ENCODE results near the gene SOX2. TPM values are rescaled to one million over a fixed set of nuclear protein-coding genes. Genes with fewer than 3 reads are reported as not detected.
A peak's percentile ranks its signal among the peaks of the same experiment; 100 is the strongest.

The SOX2 gene
- total RNA-seq, 1 donor = not detected

DNA sequence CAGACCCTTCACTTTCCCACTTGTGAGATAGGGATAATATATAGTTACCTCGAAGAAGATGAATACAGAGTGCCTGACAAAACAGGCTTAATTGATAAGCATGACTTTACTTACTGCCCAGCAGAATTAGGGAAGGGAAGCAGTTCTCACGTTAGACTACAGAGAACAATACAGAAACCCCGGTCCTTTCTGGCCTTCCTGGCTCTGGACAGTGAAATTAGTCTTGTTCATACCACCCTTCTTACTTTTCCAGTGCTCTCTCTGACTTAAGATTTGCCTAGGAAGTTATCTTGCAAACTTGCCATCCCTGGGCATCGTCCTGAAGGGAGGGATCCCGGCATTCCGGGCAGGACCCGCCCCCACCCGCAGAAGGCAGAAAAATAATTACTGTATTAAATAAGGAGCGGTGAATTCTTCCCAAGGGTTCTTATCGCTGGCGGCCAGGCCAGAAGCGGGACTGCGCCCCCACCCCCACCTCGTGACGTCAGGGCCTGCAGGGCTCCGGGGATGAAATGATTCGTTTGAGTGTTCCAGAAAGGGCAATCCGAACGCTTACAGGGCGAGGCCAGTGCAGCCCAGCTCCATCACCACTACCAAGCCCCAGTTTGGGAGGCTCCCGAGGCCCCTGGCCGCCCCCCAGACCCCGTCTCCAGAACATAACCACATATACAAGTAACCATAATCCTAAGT lies 8.4 kb downstream of the SOX2 start:
- Histone ChIP-seq H3K4me3 (ENCODE audit: insufficient read depth, low read length) (no peak overlapping the region), H3K79me2 (ENCODE audit: insufficient read depth, low read length) (no peaks in the 10 kb centered on the region), H3K4me1 (ENCODE audit: insufficient read depth, low read length) (no peaks in the 10 kb centered on the region), H3K9me3 (ENCODE audit: low read depth, low read length) (no peaks in the 10 kb centered on the region), H3K27me3 (ENCODE audit: insufficient read depth, low read length) (peaks cover 94% of the 10 kb centered on the region), H3K36me3 (ENCODE audit: insufficient read depth, low read length) (no peaks in the 10 kb centered on the region), H2AFZ (ENCODE audit: low read length) (no peak overlapping the region), H3K27ac (ENCODE audit: low read depth, low read length) (no peak overlapping the region), H4K20me1 (ENCODE audit: insufficient read depth, low read length) (no peaks in the 10 kb centered on the region), H3K4me2 (ENCODE audit: insufficient read depth, low read length) (no peak overlapping the region)
- TF ChIP-seq, protein P1, sequence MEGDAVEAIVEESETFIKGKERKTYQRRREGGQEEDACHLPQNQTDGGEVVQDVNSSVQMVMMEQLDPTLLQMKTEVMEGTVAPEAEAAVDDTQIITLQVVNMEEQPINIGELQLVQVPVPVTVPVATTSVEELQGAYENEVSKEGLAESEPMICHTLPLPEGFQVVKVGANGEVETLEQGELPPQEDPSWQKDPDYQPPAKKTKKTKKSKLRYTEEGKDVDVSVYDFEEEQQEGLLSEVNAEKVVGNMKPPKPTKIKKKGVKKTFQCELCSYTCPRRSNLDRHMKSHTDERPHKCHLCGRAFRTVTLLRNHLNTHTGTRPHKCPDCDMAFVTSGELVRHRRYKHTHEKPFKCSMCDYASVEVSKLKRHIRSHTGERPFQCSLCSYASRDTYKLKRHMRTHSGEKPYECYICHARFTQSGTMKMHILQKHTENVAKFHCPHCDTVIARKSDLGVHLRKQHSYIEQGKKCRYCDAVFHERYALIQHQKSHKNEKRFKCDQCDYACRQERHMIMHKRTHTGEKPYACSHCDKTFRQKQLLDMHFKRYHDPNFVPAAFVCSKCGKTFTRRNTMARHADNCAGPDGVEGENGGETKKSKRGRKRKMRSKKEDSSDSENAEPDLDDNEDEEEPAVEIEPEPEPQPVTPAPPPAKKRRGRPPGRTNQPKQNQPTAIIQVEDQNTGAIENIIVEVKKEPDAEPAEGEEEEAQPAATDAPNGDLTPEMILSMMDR (IDR thresholded peaks at IDR 0.05; ENCODE audit: extremely low read depth, low read depth, low read length) = no peak
- peak; percentile 85 for DNase-seq (ENCODE audit: insufficient read length, low spot score, missing footprints)

DNA sequence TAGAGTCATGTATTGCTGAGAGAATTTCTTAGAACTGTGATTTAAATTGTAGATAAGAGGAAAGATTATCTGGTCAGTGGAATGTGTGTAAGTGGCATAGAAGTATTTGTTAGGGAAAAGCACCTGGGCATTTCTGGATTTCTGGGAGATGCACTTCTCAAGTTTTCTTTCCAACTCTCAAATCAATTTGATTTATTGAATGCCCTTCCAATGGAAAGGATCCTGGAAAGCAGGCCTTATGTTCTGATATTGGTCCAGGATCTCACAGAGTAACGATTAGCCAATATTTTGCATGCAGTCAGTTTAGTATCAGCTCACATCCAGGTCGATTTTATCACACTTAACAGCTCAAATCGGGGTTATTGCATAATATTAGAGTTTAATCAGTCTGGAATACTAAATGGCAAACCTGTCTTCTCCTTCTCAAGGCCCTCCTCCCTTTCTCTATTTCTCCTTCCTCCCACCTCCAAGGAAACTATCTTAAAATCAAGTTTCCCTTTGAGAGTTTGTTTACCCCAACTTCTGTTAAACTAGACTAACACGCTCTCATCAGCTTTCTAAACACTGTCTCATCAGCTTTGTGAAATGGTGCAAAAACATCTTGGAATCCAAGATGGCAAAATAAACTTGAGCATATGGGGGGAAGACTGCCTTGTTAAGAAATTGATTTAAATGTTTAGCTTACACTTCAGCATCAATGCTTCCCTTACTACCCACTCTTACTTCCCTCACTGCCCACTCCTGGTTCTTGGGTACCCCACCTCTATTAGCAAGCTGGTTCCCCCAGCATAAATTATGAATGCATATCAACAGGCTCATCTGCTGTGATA lies 9.5 kb downstream of the SOX2 start:
- no peaks in the 10 kb centered on the region for H3K36me3 ChIP-seq (ENCODE audit: insufficient read depth, low read length)
- no peaks in the 10 kb centered on the region for H3K79me2 ChIP-seq (ENCODE audit: insufficient read depth, low read length)
- peaks cover 90% of the 10 kb centered on the region for H3K27me3 ChIP-seq (ENCODE audit: insufficient read depth, low read length)
- no peak for DNase-seq (ENCODE audit: insufficient read length, low spot score, missing footprints)
- H3K9me3 ChIP-seq (ENCODE audit: low read depth, low read length) = no peaks in the 10 kb centered on the region
- TF ChIP-seq, protein P1 (IDR thresholded peaks at IDR 0.05; ENCODE audit: extremely low read depth, low read depth, low read length) = no peak
- no peak overlapping the region for H3K4me2 ChIP-seq (ENCODE audit: insufficient read depth, low read length)
- H3K4me3 ChIP-seq (ENCODE audit: insufficient read depth, low read length) = no peak overlapping the region
- H3K4me1 ChIP-seq (ENCODE audit: insufficient read depth, low read length) = no peaks in the 10 kb centered on the region
- no peak overlapping the region for H3K27ac ChIP-seq (ENCODE audit: low read depth, low read length)
- no peak overlapping the region for H2AFZ ChIP-seq (ENCODE audit: low read length)
- H4K20me1 ChIP-seq (ENCODE audit: insufficient read depth, low read length) = no peaks in the 10 kb centered on the region

DNA sequence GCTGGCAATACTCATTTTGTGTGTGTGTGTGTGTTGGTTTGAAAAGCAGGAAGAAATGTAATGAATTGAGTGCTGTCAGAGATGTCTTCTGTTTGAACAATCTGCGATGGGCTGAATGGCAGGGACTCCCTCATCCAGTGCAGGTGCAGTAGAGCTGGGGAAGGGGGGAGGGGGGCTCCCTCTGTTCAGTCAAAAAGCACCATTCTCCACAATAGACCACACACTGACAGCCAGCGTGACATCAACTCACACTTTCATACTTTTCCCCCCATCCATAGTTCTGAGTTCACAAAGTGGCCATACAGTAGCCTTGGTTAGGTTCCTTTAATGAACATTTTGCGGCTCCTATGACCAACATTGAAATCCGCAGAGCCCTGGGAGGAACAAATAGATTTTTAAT lies 10.4 kb downstream of the SOX2 start:
- no peaks in the 10 kb centered on the region for H3K79me2 ChIP-seq (ENCODE audit: insufficient read depth, low read length)
- H3K4me1 ChIP-seq (ENCODE audit: insufficient read depth, low read length) = no peaks in the 10 kb centered on the region
- H3K9me3 ChIP-seq (ENCODE audit: low read depth, low read length) = no peaks in the 10 kb centered on the region
- no peaks in the 10 kb centered on the region for H3K36me3 ChIP-seq (ENCODE audit: insufficient read depth, low read length)
- H2AFZ ChIP-seq (ENCODE audit: low read length) = no peak overlapping the region
- H3K27ac ChIP-seq (ENCODE audit: low read depth, low read length) = no peak overlapping the region
- no peak overlapping the region for H3K4me2 ChIP-seq (ENCODE audit: insufficient read depth, low read length)
- TF ChIP-seq, protein P1 (IDR thresholded peaks at IDR 0.05; ENCODE audit: extremely low read depth, low read depth, low read length) = no peak
- no peak for DNase-seq (ENCODE audit: insufficient read length, low spot score, missing footprints)
- peaks cover 94% of the 10 kb centered on the region for H3K27me3 ChIP-seq (ENCODE audit: insufficient read depth, low read length)
- no peaks in the 10 kb centered on the region for H4K20me1 ChIP-seq (ENCODE audit: insufficient read depth, low read length)
- no peak overlapping the region for H3K4me3 ChIP-seq (ENCODE audit: insufficient read depth, low read length)

DNA sequence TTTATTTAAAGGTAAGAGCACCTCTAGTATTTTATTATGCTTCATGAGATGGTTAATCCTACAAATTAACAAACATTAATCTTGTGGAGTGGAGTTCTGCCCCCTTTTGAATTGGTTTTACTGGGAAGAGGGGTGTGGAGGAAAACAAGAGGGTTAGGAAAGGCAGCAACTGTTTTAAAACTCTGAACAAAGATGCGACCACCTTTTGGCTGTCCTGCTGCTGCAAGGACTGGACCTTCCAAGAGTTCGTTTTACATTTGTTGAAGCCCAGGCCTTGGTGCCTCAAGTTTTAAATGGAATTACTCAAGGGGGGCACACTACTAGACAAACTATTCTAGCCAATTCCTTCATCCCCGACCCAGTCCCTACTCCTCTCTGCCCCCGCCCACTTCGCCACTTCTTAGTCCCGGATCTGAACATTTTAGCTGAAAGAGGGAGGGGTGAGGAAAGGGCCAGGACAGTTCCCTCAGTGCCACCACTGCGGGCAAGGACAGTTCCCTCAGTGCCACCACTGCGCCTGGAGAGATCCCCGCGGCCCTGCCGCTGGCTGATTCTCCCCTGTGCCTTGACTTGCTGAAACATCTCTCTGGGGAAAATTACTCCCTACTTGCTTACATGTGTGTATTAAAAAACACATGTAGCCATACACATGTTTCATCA lies 11.2 kb downstream of the SOX2 start:
- Histone ChIP-seq H3K79me2 (ENCODE audit: insufficient read depth, low read length) (no peaks in the 10 kb centered on the region), H3K27ac (ENCODE audit: low read depth, low read length) (no peak overlapping the region), H3K4me3 (ENCODE audit: insufficient read depth, low read length) (no peak overlapping the region), H3K9me3 (ENCODE audit: low read depth, low read length) (no peaks in the 10 kb centered on the region), H2AFZ (ENCODE audit: low read length) (no peak overlapping the region), H3K27me3 (ENCODE audit: insufficient read depth, low read length) (peaks cover 94% of the 10 kb centered on the region), H3K36me3 (ENCODE audit: insufficient read depth, low read length) (no peaks in the 10 kb centered on the region), H3K4me2 (ENCODE audit: insufficient read depth, low read length) (no peak overlapping the region), H3K4me1 (ENCODE audit: insufficient read depth, low read length) (no peaks in the 10 kb centered on the region), H4K20me1 (ENCODE audit: insufficient read depth, low read length) (no peaks in the 10 kb centered on the region)
- TF ChIP-seq, protein P1 (IDR thresholded peaks at IDR 0.05; ENCODE audit: extremely low read depth, low read depth, low read length) = no peak
- DNase-seq (ENCODE audit: insufficient read length, low spot score, missing footprints) = peak; percentile 78

All from osteoblast (primary cell).